MG63 (cell line): ENCODE measurements around the gene GBP4. TPM values are rescaled to one million over a fixed set of nuclear protein-coding genes. Genes with fewer than 3 reads are reported as not detected.

Experiments
- DNase-seq: peaks from one replicate; pipeline ENCODE4 v3.0.0-alpha.2; 2020
- H3K27me3 ChIP-seq: fragments of 250-450 bp; sonication (Bioruptor Pico); 2 replicates; pipeline ENCODE4 v1.5.1; 2020; ENCODE audit warnings: mild to moderate bottlenecking, moderate library complexity
- H3K36me3 ChIP-seq: fragments of 250-450 bp; sonication (Bioruptor Pico); 2 replicates; pipeline ENCODE4 v1.5.1; 2020; ENCODE audit warnings: mild to moderate bottlenecking, moderate library complexity
- H3K4me3 ChIP-seq: fragments of 250-450 bp; sonication (Bioruptor Pico); 2 replicates; pipeline ENCODE4 v1.5.1; 2020; ENCODE audit warnings: mild to moderate bottlenecking, moderate library complexity
- H3K9me3 ChIP-seq: fragments of 250-450 bp; sonication (Bioruptor Pico); 2 replicates; pipeline ENCODE4 v1.5.1; 2020; ENCODE audit warnings: mild to moderate bottlenecking, moderate library complexity
- total RNA-seq: library from RNA; depleted of rRNA; stranded (reverse); fragments of >200 nt; shearing (Covaris generic); gene quantifications from 2 replicates; pipeline ENCODE4 v1.2.3, GENCODE V29; 2014; ENCODE audit warnings: low replicate concordance; rRNA removed

GBP4 gene
- total RNA-seq, 1 experiment from 2014 or later = 1.1 TPM

- no peak for DNase-seq
- H3K27me3 ChIP-seq = no peaks in the 10 kb centered on the region
- no peak overlapping the region for H3K4me3 ChIP-seq
- H3K36me3 ChIP-seq = no peaks in the 10 kb centered on the region
- no peaks in the 10 kb centered on the region for H3K9me3 ChIP-seq
Measured at GRCh38 chr1:89142160-89142559, 56.6 kb downstream of the GBP4 start.

DNA sequence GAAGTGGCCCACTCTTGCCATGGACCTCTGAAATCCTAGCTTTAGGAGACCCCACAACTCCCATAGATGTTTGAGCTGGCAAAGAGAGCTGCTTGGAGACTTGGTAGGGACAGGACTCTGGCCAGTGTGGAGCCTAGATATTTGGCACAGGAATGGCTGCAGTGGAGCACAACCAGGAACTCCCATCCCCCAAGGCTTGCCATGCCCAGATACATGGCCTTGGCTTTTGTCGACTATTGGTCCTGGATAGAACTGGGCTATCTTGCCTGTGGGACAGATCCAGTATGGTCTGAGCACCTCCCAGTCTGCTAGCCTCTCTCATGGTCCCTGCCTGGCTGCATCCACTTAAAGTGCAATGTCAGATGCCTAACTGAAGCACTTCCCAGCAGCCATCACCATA lies 65.0 kb downstream of the GBP4 start:
- no peak overlapping the region for H3K4me3 ChIP-seq
- DNase-seq = no peak
- no peaks in the 10 kb centered on the region for H3K36me3 ChIP-seq
- peaks cover 2% of the 10 kb centered on the region; the same call in 1 of the 2 replicates for H3K9me3 ChIP-seq
- peaks cover 2% of the 10 kb centered on the region; the same call in 1 of the 2 replicates for H3K27me3 ChIP-seq

Other genes with a start within 250 kb of the GBP4 start
- gene KYAT3, start 206.3 kb downstream of the GBP4 start, total RNA-seq = 5.8 and 5.9 TPM in 2 replicates
- 8.0 and 11.9 TPM in 2 replicates for gene RBMXL1, start 206.3 kb downstream of the GBP4 start, total RNA-seq
- 18.5 and 25.0 TPM in 2 replicates for gene GBP3, start 176.1 kb downstream of the GBP4 start, total RNA-seq
- 11.8 and 15.1 TPM in 2 replicates for gene GBP1, start 133.7 kb downstream of the GBP4 start, total RNA-seq
- gene GBP2, start 72.8 kb downstream of the GBP4 start, total RNA-seq = 2.2 and 2.3 TPM in 2 replicates
- not detected in 2 replicates for gene GBP7, start 22.9 kb downstream of the GBP4 start, total RNA-seq
- gene GBP5, start 73.9 kb upstream of the GBP4 start, total RNA-seq = 0.26 and 4.6 TPM in 2 replicates
- not detected in 2 replicates for gene GBP6, start 165.1 kb upstream of the GBP4 start, total RNA-seq